ENCODE measurements around the gene BUB1B.

BUB1B gene

GRCh38 chr15:40258544-40258943, 97.7 kb downstream of the BUB1B start:
- no peak for DNase-seq

DNA sequence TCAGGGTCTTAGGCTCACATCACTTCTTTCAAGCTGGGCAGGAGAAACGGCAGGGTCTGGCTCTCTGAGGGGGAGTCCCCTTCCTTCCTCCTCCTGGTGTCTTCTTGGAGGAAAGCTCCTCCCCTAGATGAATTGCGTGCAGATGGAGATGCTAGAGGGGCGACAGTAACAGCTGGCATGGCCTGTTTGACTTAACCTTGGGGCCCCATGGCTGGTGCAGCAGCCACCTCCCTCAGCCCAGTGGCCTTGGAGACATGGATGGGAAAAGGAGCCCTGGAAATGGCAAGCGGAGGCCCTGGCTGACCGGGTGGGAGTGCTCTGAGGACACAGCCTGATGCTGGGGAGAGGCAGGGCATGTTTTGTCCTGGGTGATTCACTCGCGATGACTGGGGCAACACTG, 98.2 kb downstream of the BUB1B start:
- DNase-seq: no peak

- no peak for DNase-seq
Observed at GRCh38 chr15:40263024-40263754, 102.3 kb downstream of the BUB1B start.

- DNase-seq: no peak
Observed at GRCh38 chr15:40264321-40265153, 103.7 kb downstream of the BUB1B start.

DNA sequence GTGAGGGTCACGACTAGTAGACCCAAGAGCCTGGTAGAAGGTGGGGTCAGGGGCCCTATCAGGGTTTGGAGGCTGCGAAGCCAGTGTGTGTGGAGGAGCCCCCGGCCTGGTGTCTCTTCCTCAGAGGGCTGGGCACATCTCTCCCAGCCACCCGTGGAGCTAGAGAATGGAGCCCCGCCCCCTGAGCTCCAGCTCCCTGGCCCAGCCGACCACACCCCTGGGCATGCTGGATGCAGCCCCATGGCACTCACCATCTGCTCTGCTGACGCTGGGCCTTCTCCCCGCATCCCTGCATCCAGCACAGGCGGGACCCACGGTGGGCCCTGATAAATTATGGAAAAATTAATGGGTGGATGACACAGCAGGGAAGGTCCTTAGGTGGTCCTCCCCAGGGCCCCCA, 104.5 kb downstream of the BUB1B start:
- DNase-seq: no peak

DNA sequence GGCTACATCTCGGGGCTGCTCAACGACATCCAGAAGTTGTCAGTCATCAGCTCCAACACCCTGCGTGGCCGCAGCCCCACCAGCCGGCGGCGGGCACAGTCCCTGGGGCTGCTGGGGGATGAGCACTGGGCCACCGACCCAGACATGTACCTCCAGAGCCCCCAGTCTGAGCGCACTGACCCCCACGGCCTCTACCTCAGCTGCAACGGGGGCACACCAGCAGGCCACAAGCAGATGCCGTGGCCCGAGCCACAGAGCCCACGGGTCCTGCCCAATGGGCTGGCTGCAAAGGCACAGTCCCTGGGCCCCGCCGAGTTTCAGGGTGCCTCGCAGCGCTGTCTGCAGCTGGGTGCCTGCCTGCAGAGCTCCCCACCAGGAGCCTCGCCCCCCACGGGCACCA, 105.0 kb downstream of the BUB1B start:
- DNase-seq: no peak

DNA sequence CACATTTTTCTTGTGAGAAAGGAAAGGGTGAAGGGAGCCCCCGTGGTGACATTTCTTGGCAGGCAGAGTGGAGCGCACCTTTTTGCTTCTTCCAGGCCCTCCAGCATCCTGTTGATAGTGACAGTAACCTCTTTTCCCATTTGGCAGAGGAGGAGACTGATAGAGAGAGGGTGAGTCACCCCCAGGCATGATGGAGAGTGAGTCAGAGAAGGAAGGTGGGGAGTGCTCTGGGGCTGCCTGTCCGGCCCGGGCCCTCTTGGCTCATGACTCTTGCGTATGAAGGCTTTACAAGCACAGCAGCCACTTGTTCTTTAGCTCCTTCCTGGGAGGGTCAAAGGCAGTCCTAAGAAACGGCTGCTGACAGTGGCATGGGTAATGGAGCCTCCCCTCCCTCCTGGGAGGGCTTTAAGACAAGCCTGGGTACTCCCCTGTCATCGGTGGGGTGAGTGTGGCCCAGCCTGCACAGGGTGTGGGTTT, 106.0 kb downstream of the BUB1B start:
- no peak for DNase-seq

- no peak for DNase-seq
Observed at GRCh38 chr15:40267670-40268069, 106.8 kb downstream of the BUB1B start.

DNA sequence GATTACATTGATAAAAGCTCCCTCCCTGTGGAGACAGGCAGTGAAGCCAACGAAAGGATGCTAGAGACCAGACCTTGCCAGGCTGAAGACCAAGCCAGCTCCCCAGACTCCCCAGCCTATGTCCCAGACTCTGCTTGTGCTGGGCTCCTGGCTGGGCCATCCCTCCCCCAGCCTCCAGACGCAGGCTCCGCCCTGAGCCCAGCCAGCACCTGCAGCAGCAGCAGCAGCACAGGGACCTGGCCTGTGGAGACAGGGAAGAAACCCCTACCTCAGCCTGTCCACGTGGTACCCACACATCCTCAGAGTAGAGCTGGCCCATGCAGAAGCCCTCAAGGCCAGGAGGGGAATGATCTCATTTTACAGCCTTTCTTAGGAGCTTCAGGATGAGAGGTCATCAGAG, 108.7 kb downstream of the BUB1B start:
- DNase-seq: no peak

- DNase-seq: no peak
Observed at GRCh38 chr15:40270246-40270995, 109.6 kb downstream of the BUB1B start.
